ENCODE data around the gene AFAP1. TPM values are rescaled to one million over a fixed set of nuclear protein-coding genes. Genes with fewer than 3 reads are reported as not detected.

The AFAP1 gene
- polyA plus RNA-seq (2013, experiment 1 of 2; ENCODE audit: insufficient read length): 65.0 TPM
- 64.3 TPM for polyA plus RNA-seq (2013, experiment 2 of 2; ENCODE audit: insufficient read length)

GRCh38 chr4:7939377-7940108 is at the start of gene AFAP1:
Gene AFAP1, minus strand, starts transcription at chr4:7939861. Its CDS starts 67,783 bp downstream, at chr4:7872078.
- peak; percentile 91 for DNase-seq

- DNase-seq: peak; percentile 69
These were observed 48.8 kb upstream of the AFAP1 start for GRCh38 chr4:7988437-7988836.

- DNase-seq: peak; percentile 69
These were observed 47.7 kb upstream of the AFAP1 start for GRCh38 chr4:7987148-7987989.

- no peak for DNase-seq
These were observed 46.3 kb upstream of the AFAP1 start for GRCh38 chr4:7985891-7986441.

GRCh38 chr4:7985072-7985471 is 45.4 kb upstream of the AFAP1 start:
- DNase-seq: no peak

GRCh38 chr4:7984286-7984925 is 44.7 kb upstream of the AFAP1 start:
- DNase-seq: no peak

- no peak for DNase-seq
These were observed 43.6 kb upstream of the AFAP1 start for GRCh38 chr4:7983296-7983695.

- DNase-seq: no peak
These were observed 42.2 kb upstream of the AFAP1 start for GRCh38 chr4:7981738-7982394.

GRCh38 chr4:7980036-7980435 is 40.4 kb upstream of the AFAP1 start:
- DNase-seq: peak; percentile 46

GRCh38 chr4:7979652-7979968 is 39.9 kb upstream of the AFAP1 start:
- no peak for DNase-seq

- no peak for DNase-seq
These were observed 39.4 kb upstream of the AFAP1 start for GRCh38 chr4:7978907-7979651.

- DNase-seq: no peak
These were observed 38.8 kb upstream of the AFAP1 start for GRCh38 chr4:7978489-7978888.

- DNase-seq: no peak
These were observed 37.0 kb upstream of the AFAP1 start for GRCh38 chr4:7976634-7977033.

GRCh38 chr4:7976025-7976424 is 36.4 kb upstream of the AFAP1 start:
- DNase-seq: no peak

GRCh38 chr4:7974425-7974824 is 34.8 kb upstream of the AFAP1 start:
- DNase-seq: no peak

- peak; percentile 58 for DNase-seq
These were observed 33.9 kb upstream of the AFAP1 start for GRCh38 chr4:7973545-7973981.

GRCh38 chr4:7971881-7972500 is 32.3 kb upstream of the AFAP1 start:
- no peak for DNase-seq

- no peak for DNase-seq
These were observed 31.5 kb upstream of the AFAP1 start for GRCh38 chr4:7971159-7971631.

- DNase-seq: no peak
These were observed 30.8 kb upstream of the AFAP1 start for GRCh38 chr4:7970361-7970946.

GRCh38 chr4:7968262-7968896 is 28.7 kb upstream of the AFAP1 start:
- DNase-seq: no peak

Measured in fibroblast of skin of abdomen (primary cell).